Measurements from ENCODE around the gene OR3A2. TPM values are rescaled to one million over a fixed set of nuclear protein-coding genes. Genes with fewer than 3 reads are reported as not detected.
"Not testable (repeated sequence)": the region's sequence is repeated elsewhere in the genome, so short reads cannot be mapped to it uniquely, and the experiment has no call there.

Gene OR3A2
- 0.42 TPM for total RNA-seq
- polyA plus RNA-seq: 0.22 TPM

DNA sequence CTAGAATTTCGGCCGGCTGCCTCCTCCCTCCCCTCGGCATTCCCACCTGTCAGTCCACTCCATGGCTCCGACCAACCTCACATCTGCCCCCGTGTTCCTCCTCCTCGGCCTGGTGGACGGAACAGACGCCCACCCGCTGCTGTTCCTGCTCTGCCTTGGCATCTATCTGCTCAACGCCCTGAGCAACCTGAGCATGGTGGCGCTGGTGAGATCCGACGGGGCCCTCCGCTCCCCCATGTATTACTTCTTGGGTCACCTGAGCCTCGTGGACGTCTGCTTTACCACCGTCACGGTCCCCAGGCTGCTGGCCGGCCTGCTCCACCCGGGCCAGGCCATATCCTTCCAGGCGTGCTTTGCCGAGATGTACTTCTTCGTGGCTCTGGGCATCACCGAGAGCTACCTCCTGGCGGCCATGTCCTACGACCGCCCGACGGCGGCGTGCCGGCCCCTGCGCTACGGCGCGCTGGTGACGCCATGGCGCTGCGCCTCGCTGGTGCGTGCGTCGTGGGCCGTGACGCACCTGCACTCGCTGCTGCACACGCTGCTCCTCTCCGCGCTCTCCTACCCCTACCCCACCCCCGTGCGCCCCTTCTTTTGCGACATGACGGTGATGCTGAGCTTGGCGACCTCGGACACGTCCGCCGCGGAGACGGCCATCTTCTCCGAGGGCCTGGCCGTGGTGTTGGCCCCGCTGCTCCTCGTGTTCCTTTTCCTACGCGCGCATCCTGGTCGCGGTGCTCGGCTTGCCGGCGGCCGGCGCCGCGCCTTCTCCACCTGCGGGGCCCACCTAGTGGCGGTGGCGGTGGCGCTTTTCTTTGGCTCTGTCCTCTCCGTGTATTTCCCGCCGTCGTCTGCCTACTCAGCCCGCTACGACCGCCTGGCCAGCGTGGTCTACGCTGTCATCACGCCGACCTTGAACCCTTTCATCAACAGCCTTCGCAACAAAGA lies at the start of gene OR3A2:
TSS of gene OR3A2 (minus strand) at position 440 of the 948 bp plus-strand sequence.
- WGBS: 27% methylated on average over 92 of the region's 92 CpGs
- no peaks in the 10 kb centered on the region for H3K4me1 ChIP-seq (ENCODE audit: insufficient read depth)
- H3K36me3 ChIP-seq (ENCODE audit: insufficient read depth): no peaks in the 10 kb centered on the region
- H3K27ac ChIP-seq (ENCODE audit: low read depth): no peak within 1 kb of the TSS
- H3K4me3 ChIP-seq (ENCODE audit: low read depth, low read length): no peak within 1 kb of the TSS
- DNase-seq (ENCODE audit: extremely low spot score): no peak

- DNase-seq (ENCODE audit: extremely low spot score): no peak
- H3K27ac ChIP-seq (ENCODE audit: low read depth): no peak within 1 kb of the TSS
- H3K36me3 ChIP-seq (ENCODE audit: insufficient read depth): no peaks in the 10 kb centered on the region
- H3K4me3 ChIP-seq (ENCODE audit: low read depth, low read length): no peak within 1 kb of the TSS
- 78% methylated on average over 3 of the region's 3 CpGs for WGBS
- H3K4me1 ChIP-seq (ENCODE audit: insufficient read depth): no peaks in the 10 kb centered on the region
These were observed 47.6 kb upstream of the OR3A2 start, which contains the start of gene OR1E2 for GRCh38 chr17:3433741-3434140. OR1E2 (minus strand) TSS chr17:3433841; CDS start chr17:3433841, 0 bp downstream.

- not testable (repeated sequence) for DNase-seq (ENCODE audit: extremely low spot score)
These were observed 47.1 kb upstream of the OR3A2 start for GRCh38 chr17:3433215-3433614.

DNA sequence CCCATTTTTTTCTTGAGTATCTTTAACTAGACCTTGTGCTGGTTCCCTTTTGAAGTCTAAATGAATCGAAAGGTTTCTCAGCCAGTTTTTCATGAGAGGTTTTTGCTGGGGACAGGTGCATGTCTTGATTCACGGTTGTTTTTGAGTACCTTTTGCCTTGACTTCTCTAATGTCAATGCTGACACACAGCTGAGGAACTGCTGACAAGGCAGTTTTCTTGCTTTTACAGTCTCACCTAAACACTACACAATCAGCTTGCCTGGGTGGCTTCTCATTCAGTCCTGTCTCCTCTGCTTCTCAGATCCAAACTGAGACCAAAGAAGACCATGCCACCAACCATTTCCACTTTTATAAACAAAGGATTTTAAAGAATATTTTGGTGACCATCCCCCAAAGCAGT lies 32.1 kb upstream of the OR3A2 start:
- 79% methylated on average over 2 of the region's 2 CpGs for WGBS
- H3K36me3 ChIP-seq (ENCODE audit: insufficient read depth): no peaks in the 10 kb centered on the region

More at GRCh38 chr17:3433215-3433614, 47.1 kb upstream of the OR3A2 start:
- H3K4me1 ChIP-seq (ENCODE audit: insufficient read depth); H3K36me3 ChIP-seq (ENCODE audit: insufficient read depth); H3K4me3 ChIP-seq (ENCODE audit: low read depth, low read length); H3K27ac ChIP-seq (ENCODE audit: low read depth): not testable (repeated sequence)
- WGBS: 33% methylated on average over 7 of the region's 7 CpGs

DNA sequence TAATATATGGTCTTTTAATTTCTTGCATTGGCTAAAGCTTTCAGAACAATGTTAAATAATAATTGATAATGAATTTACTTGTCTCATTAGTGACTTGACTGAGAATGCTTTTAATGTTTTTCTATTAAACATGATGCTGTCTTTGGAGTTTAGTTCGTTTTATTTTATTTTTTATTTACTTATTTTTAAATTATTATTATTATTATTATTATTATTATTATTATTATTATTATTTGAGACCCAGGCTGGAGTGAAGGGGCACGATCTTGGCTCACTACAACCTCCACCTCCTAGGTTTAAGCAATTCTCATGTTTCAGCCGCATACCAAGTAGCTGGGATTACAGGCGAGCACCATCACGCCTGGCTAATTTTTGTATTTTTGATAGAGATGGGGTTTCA lies 29.5 kb upstream of the OR3A2 start:
- no peak overlapping the region for H3K27ac ChIP-seq (ENCODE audit: low read depth)
- H3K4me3 ChIP-seq (ENCODE audit: low read depth, low read length): no peak overlapping the region
- 81% methylated on average over 5 of the region's 5 CpGs for WGBS
- H3K4me1 ChIP-seq (ENCODE audit: insufficient read depth): no peaks in the 10 kb centered on the region
- DNase-seq (ENCODE audit: extremely low spot score): no peak
- no peaks in the 10 kb centered on the region for H3K36me3 ChIP-seq (ENCODE audit: insufficient read depth)

More for the DNA sequence above, 32.1 kb upstream of the OR3A2 start:
- no peaks in the 10 kb centered on the region for H3K4me1 ChIP-seq (ENCODE audit: insufficient read depth)
- H3K27ac ChIP-seq (ENCODE audit: low read depth): no peak overlapping the region
- H3K4me3 ChIP-seq (ENCODE audit: low read depth, low read length): no peak overlapping the region
- DNase-seq (ENCODE audit: extremely low spot score): no peak

DNA sequence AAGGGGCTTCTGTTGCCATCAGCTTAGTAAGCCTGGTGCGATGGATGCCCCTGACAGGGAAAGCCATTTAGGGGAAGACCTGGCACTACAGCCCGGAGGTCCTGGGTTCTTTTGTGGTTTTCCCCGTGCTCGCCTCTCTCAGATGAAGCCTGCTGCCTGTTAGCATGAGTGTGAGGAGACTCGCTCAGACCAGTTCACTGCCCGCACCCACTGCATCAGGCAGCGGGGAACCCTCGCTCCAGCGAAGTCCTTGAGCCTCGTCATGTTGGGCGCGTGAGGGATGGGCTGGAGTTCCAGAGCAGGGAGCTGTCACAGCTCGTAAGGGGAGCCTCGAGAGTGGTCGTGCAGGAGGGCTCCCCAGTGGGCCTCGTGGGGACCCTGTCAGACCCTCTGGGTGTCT lies 26.1 kb upstream of the OR3A2 start:
- DNase-seq (ENCODE audit: extremely low spot score); H3K36me3 ChIP-seq (ENCODE audit: insufficient read depth); H3K4me3 ChIP-seq (ENCODE audit: low read depth, low read length); H3K27ac ChIP-seq (ENCODE audit: low read depth); H3K4me1 ChIP-seq (ENCODE audit: insufficient read depth): not testable (repeated sequence)
- 56% methylated on average over 3 of the region's 16 CpGs for WGBS

DNA sequence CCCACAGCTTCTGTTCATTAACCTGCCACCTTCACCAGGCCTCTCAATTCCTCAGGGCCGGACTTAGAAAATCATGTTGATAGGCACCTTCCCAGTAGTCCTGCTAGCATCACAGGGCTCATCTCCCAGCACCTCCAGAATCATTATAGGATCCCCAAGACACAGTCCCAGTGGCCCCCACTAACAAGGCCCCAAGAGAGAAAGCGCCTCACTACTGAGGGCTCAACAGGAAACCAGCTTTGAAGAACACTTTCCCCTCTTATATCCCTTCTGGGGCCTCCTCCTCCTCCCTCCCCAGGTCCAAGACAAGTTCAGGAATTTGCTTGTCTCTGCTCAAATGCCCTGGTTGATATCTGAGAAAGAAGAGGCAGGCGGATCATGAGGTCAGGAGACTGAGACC lies 25.0 kb upstream of the OR3A2 start, which contains the start of gene OR3A3:
TSS of gene OR3A3 (plus strand) at position 301 of the 400 bp plus-strand sequence.
- DNase-seq (ENCODE audit: extremely low spot score): no peak
- no peak within 1 kb of the TSS for H3K4me3 ChIP-seq (ENCODE audit: low read depth, low read length)
- 82% methylated on average over 3 of the region's 3 CpGs for WGBS
- no peaks in the 10 kb centered on the region for H3K36me3 ChIP-seq (ENCODE audit: insufficient read depth)
- H3K27ac ChIP-seq (ENCODE audit: low read depth): no peak within 1 kb of the TSS
- H3K4me1 ChIP-seq (ENCODE audit: insufficient read depth): no peaks in the 10 kb centered on the region

GRCh38 chr17:3403856-3404255 lies 17.7 kb upstream of the OR3A2 start:
- 67% methylated on average over 1 of the region's 1 CpG for WGBS
- not testable (repeated sequence) for DNase-seq (ENCODE audit: extremely low spot score); H3K36me3 ChIP-seq (ENCODE audit: insufficient read depth); H3K4me3 ChIP-seq (ENCODE audit: low read depth, low read length); H3K4me1 ChIP-seq (ENCODE audit: insufficient read depth); H3K27ac ChIP-seq (ENCODE audit: low read depth)

GRCh38 chr17:3401786-3402185 lies 15.7 kb upstream of the OR3A2 start:
- H3K36me3 ChIP-seq (ENCODE audit: insufficient read depth): no peaks in the 10 kb centered on the region
- no peak overlapping the region for H3K27ac ChIP-seq (ENCODE audit: low read depth)
- H3K4me3 ChIP-seq (ENCODE audit: low read depth, low read length): no peak overlapping the region
- no peaks in the 10 kb centered on the region for H3K4me1 ChIP-seq (ENCODE audit: insufficient read depth)
- 57% methylated on average over 2 of the region's 2 CpGs for WGBS
- DNase-seq (ENCODE audit: extremely low spot score): no peak

DNA sequence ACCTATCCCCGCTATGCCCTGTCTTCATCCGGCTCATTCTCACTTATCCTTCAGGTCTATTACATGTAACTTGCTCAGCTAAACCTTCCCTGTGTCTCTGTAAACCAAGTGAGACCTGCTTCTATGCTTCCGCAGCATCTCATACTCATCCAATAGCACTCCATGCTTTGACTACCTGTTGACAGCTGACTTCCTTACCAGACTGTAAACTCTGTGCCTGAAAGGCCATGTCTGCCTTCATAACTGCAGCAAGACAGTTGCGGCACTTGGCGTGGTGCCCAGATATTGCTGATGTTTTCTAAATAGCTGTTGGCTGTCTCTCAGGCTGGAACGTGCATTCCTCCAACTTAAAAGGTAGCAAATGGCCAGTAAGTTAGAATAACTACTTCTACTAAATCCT lies 13.9 kb upstream of the OR3A2 start:
- no peak for DNase-seq (ENCODE audit: extremely low spot score)
- WGBS: 38% methylated on average over 6 of the region's 6 CpGs
- H3K4me1 ChIP-seq (ENCODE audit: insufficient read depth): no peaks in the 10 kb centered on the region

DNA sequence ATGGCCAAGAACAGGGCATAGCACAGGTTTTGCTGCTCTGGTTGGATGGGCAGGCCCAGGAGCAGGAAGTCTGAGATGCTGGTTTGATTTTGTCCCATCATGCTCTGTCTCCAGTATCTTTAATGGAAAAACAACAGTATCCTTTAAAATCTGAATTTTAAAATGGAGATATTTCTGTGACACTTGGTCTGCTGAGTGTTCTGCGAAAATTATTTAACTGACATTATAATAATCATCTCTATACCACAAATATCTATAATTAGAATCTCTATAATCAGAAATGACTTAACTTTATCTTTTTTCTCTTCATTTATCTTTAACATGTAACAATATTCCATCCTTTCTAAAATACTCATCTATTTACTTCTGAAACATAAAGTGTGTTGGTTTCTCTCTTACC lies 12.2 kb upstream of the OR3A2 start, which contains the start of gene OR1E1:
TSS of gene OR1E1 (minus strand) at position 101 of the 400 bp plus-strand sequence. CDS start at position 101, 0 bp downstream.
- WGBS: 78% methylated on average over 1 of the region's 1 CpG
- Histone ChIP-seq H3K36me3 (ENCODE audit: insufficient read depth) (no peaks in the 10 kb centered on the region), H3K4me1 (ENCODE audit: insufficient read depth) (no peaks in the 10 kb centered on the region), H3K27ac (ENCODE audit: low read depth) (no peak within 1 kb of the TSS), H3K4me3 (ENCODE audit: low read depth, low read length) (no peak within 1 kb of the TSS)
- no peak for DNase-seq (ENCODE audit: extremely low spot score)

More for the DNA sequence above, 13.9 kb upstream of the OR3A2 start:
- Histone ChIP-seq H3K36me3 (ENCODE audit: insufficient read depth) (no peaks in the 10 kb centered on the region), H3K4me3 (ENCODE audit: low read depth, low read length) (no peak overlapping the region), H3K27ac (ENCODE audit: low read depth) (no peak overlapping the region)

DNA sequence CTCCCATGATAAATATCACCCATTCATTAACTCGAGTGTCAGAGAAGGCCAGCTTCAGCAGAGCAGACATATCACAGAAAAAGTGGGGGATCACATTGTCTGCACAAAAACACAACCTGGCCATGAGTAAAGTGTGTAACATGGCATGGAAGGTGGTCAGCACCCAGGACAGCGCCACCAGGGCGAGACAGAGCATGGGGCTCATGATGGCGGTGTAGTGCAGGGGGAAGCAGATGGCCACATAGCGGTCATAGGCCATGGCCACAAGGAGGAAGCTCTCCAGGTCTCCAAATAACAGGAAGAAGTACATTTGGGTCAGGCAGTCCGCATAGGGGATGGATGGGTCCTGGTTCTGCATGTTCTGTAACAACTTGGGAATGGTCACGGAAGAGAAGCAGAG lies 11.7 kb upstream of the OR3A2 start:
- not testable (repeated sequence) for H3K27ac ChIP-seq (ENCODE audit: low read depth); DNase-seq (ENCODE audit: extremely low spot score); H3K4me3 ChIP-seq (ENCODE audit: low read depth, low read length); H3K4me1 ChIP-seq (ENCODE audit: insufficient read depth); H3K36me3 ChIP-seq (ENCODE audit: insufficient read depth)
- 45% methylated on average over 7 of the region's 7 CpGs for WGBS

DNA sequence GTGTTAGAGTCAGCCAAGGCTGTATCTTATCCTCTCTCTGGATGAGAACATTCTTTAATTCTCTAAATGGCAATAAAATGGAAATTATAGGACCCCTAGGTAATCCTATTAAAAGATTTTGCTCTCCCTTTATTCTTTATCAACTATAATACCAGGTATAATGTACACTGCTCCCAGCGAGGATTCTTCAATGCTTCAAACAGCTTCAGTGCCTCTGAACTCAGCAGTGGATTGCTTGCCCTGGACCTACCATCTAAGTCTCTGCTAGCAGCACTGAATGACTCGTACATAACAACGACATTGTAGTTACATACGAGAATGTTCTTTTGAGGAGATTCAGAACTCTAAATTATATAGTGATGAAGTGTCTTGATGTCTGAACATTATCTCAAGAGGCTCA lies 3.7 kb upstream of the OR3A2 start:
- H3K36me3 ChIP-seq (ENCODE audit: insufficient read depth): no peaks in the 10 kb centered on the region

GRCh38 chr17:3381957-3382356 lies 4.2 kb downstream of the OR3A2 start:
- no peak overlapping the region for H3K4me3 ChIP-seq (ENCODE audit: low read depth, low read length)
- DNase-seq (ENCODE audit: extremely low spot score): no peak
- 80% methylated on average over 5 of the region's 5 CpGs for WGBS
- H3K27ac ChIP-seq (ENCODE audit: low read depth): no peak overlapping the region
- no peaks in the 10 kb centered on the region for H3K4me1 ChIP-seq (ENCODE audit: insufficient read depth)
- no peaks in the 10 kb centered on the region for H3K36me3 ChIP-seq (ENCODE audit: insufficient read depth)

More for the DNA sequence above, 3.7 kb upstream of the OR3A2 start:
- 71% methylated on average over 4 of the region's 4 CpGs for whole genome bisulfite sequencing
- DNase-seq (ENCODE audit: extremely low spot score): no peak
- Histone ChIP-seq H3K4me1 (ENCODE audit: insufficient read depth) (no peaks in the 10 kb centered on the region), H3K4me3 (ENCODE audit: low read depth, low read length) (no peak overlapping the region), H3K27ac (ENCODE audit: low read depth) (no peak overlapping the region)
